ENCODE data around the gene THG1L.

THG1L gene

GRCh38 chr5:157729858-157730257 lies 1.4 kb upstream of the THG1L start:
- no peak for DNase-seq

GRCh38 chr5:157730900-157731271 lies 334 bp upstream of the THG1L start:
- DNase-seq: no peak

- no peak for DNase-seq
These were observed 902 bp downstream of the THG1L start for GRCh38 chr5:157732130-157732514.

GRCh38 chr5:157732596-157733262 lies 1.5 kb downstream of the THG1L start:
- no peak for DNase-seq

- no peak for DNase-seq
These were observed 3.2 kb downstream of the THG1L start for GRCh38 chr5:157734436-157734835.

GRCh38 chr5:157735991-157736390 lies 4.8 kb downstream of the THG1L start:
- no peak for DNase-seq

- no peak for DNase-seq
These were observed 8.4 kb downstream of the THG1L start for GRCh38 chr5:157739388-157740228.

- DNase-seq: peak; percentile 84
These were observed 9.0 kb downstream of the THG1L start for GRCh38 chr5:157740229-157740610.

GRCh38 chr5:157741131-157741530 lies 9.9 kb downstream of the THG1L start:
- no peak for DNase-seq

GRCh38 chr5:157743163-157744050 lies 12.2 kb downstream of the THG1L start, which contains the start of gene LSM11:
LSM11 (plus strand) TSS chr5:157743712; CDS start chr5:157743751, 39 bp downstream.
- peak; percentile 94 for DNase-seq

- DNase-seq: peak; percentile 62
These were observed 13.1 kb downstream of the THG1L start for GRCh38 chr5:157744051-157745011.

GRCh38 chr5:157745041-157745456 lies 13.8 kb downstream of the THG1L start:
- no peak for DNase-seq

- no peak for DNase-seq
These were observed 16.0 kb downstream of the THG1L start for GRCh38 chr5:157747173-157747740.

- no peak for DNase-seq
These were observed 16.8 kb downstream of the THG1L start for GRCh38 chr5:157747766-157748700.

GRCh38 chr5:157748760-157749461 lies 17.7 kb downstream of the THG1L start:
- no peak for DNase-seq

- no peak for DNase-seq
These were observed 18.2 kb downstream of the THG1L start for GRCh38 chr5:157749462-157749799.

GRCh38 chr5:157750320-157750719 lies 19.1 kb downstream of the THG1L start:
- no peak for DNase-seq

- DNase-seq: no peak
These were observed 24.9 kb downstream of the THG1L start for GRCh38 chr5:157756122-157756521.

GRCh38 chr5:157758706-157759105 lies 27.5 kb downstream of the THG1L start:
- DNase-seq: no peak

All from DMS53 (cell line).